OCI-LY3 (cell line): ENCODE measurements around the gene RELT.

ENCODE experiments used
- H2AFZ ChIP-seq: fragments of 200-600, 300-600 bp; shearing (Covaris generic); 2 replicates; pipeline ENCODE4 v1.6.0; 2014; ENCODE audit warnings: antibody characterized with exemption, low read depth, low read length
- H3K27ac ChIP-seq: fragments of 200-600, 300-600 bp; sonication (generic); 2 replicates; pipeline ENCODE4 v1.5.1; 2014; ENCODE audit warnings: mild to moderate bottlenecking, low read length, moderate library complexity, mixed read lengths
- H3K27me3 ChIP-seq: fragments of 200-600, 300-600 bp; sonication (generic); 2 replicates; pipeline ENCODE4 v1.6.1; 2014; ENCODE audit warnings: low read depth, low read length, mixed read lengths
- H3K36me3 ChIP-seq: fragments of 200-600, 300-600 bp; sonication (generic); replicated peaks from 2 replicates; pipeline ENCODE3; 2014; ENCODE audit warnings: low read depth, low read length, mixed read lengths
- H3K4me1 ChIP-seq: fragments of 300-600, 200-600 bp; sonication (generic); 2 replicates; pipeline ENCODE4 v1.6.1; 2014; ENCODE audit warnings: low read length, mixed read lengths
- H3K4me2 ChIP-seq: fragments of 200-600, 300-600 bp; sonication (generic); 2 replicates; pipeline ENCODE4 v1.6.1; 2014; ENCODE audit warnings: low read length, mixed read lengths
- H3K4me3 ChIP-seq: fragments of 300-600, 200-600 bp; sonication (generic); 2 replicates; pipeline ENCODE4 v1.5.1; 2014; ENCODE audit warnings: antibody characterized with exemption, mild to moderate bottlenecking, low read length, moderate library complexity
- H3K79me2 ChIP-seq: fragments of 300-600, 200-600 bp; shearing (Covaris generic); 2 replicates; pipeline ENCODE4 v1.6.1; 2014; ENCODE audit warnings: mild to moderate bottlenecking, low read length, mixed read lengths
- H3K9ac ChIP-seq: fragments of 300-600, 200-600 bp; shearing (Covaris generic); 2 replicates; pipeline ENCODE4 v1.6.0; 2014; ENCODE audit warnings: mild to moderate bottlenecking, low read length, moderate library complexity
- H3K9me3 ChIP-seq: fragments of 200-600, 300-600 bp; shearing (Covaris generic); 2 replicates; pipeline ENCODE4 v1.6.1; 2014; ENCODE audit warnings: low read length, mixed read lengths; ENCODE audit not compliant: insufficient read depth
- H4K20me1 ChIP-seq: fragments of 200-600, 300-600 bp; sonication (generic); 2 replicates; pipeline ENCODE4 v1.6.1; 2016; ENCODE audit warnings: low read length, mixed read lengths; ENCODE audit not compliant: insufficient read depth
- EZH2phosphoT487 ChIP-seq: fragments of 200-600 bp; shearing (Covaris generic); IDR thresholded peaks from 2 replicates; pipeline ENCODE4 v1.6.1; 2018; ENCODE audit warnings: antibody characterized with exemption, mixed run types, low read depth
- TF ChIP-seq, protein P1 (sequence below): fragments of 200-600, 300-600 bp; sonication (generic); IDR thresholded peaks from 2 replicates; pipeline ENCODE4 v1.5.1; 2014; ENCODE audit warnings: antibody characterized with exemption, low read length, low read depth

Gene RELT

GRCh38 chr11:73401924-73402833 is 26.0 kb downstream of the RELT start:
- Histone ChIP-seq H3K4me2 (no peak overlapping the region), H3K36me3 (peaks cover 18% of the 10 kb centered on the region), H3K9me3 (no peaks in the 10 kb centered on the region), H3K9ac (no peak overlapping the region), H3K4me1 (peaks cover 6% of the 10 kb centered on the region), H3K27me3 (no peaks in the 10 kb centered on the region), H3K79me2 (no peaks in the 10 kb centered on the region), H2AFZ (no peak overlapping the region), H3K4me3 (no peak overlapping the region), H4K20me1 (no peaks in the 10 kb centered on the region), H3K27ac (no peak overlapping the region)
- TF ChIP-seq EZH2phosphoT487: no peak
- TF ChIP-seq, protein P1, sequence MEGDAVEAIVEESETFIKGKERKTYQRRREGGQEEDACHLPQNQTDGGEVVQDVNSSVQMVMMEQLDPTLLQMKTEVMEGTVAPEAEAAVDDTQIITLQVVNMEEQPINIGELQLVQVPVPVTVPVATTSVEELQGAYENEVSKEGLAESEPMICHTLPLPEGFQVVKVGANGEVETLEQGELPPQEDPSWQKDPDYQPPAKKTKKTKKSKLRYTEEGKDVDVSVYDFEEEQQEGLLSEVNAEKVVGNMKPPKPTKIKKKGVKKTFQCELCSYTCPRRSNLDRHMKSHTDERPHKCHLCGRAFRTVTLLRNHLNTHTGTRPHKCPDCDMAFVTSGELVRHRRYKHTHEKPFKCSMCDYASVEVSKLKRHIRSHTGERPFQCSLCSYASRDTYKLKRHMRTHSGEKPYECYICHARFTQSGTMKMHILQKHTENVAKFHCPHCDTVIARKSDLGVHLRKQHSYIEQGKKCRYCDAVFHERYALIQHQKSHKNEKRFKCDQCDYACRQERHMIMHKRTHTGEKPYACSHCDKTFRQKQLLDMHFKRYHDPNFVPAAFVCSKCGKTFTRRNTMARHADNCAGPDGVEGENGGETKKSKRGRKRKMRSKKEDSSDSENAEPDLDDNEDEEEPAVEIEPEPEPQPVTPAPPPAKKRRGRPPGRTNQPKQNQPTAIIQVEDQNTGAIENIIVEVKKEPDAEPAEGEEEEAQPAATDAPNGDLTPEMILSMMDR: no peak

GRCh38 chr11:73402834-73403185 is 26.6 kb downstream of the RELT start:
- H3K9ac ChIP-seq: no peak overlapping the region
- H3K4me1 ChIP-seq: peaks cover 6% of the 10 kb centered on the region
- H3K27ac ChIP-seq: no peak overlapping the region
- no peaks in the 10 kb centered on the region for H3K9me3 ChIP-seq
- no peak overlapping the region for H3K4me2 ChIP-seq
- no peaks in the 10 kb centered on the region for H3K27me3 ChIP-seq
- TF ChIP-seq, protein P1: peak; percentile 56
- TF ChIP-seq EZH2phosphoT487: no peak
- H2AFZ ChIP-seq: no peak overlapping the region
- no peak overlapping the region for H3K4me3 ChIP-seq
- H4K20me1 ChIP-seq: no peaks in the 10 kb centered on the region
- H3K36me3 ChIP-seq: peaks cover 16% of the 10 kb centered on the region
- no peaks in the 10 kb centered on the region for H3K79me2 ChIP-seq

DNA sequence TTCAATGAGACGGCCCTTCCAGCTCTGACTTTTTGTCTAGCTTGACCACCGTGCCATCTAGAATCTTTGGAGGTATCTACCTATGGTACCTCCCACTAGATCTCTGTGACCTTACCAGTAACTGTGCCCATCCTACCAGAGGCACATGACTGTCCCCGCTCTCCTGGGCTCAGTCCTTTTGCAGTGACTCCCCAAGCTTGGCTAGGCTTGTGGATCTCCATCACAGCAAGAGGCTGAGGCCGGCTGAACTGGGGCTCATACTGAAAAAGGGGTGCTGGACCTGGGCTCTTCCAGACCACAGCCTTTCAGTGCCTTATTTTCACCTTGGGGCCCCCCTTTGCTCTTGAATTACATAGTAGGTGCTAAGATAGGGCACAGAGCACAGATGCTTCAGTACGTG is 27.3 kb downstream of the RELT start:
- Histone ChIP-seq H3K79me2 (no peaks in the 10 kb centered on the region), H3K4me2 (no peak overlapping the region), H2AFZ (no peak overlapping the region), H3K9me3 (no peaks in the 10 kb centered on the region), H3K9ac (no peak overlapping the region), H3K4me1 (peaks cover 6% of the 10 kb centered on the region), H3K27me3 (no peaks in the 10 kb centered on the region), H3K4me3 (no peak overlapping the region), H3K36me3 (peaks cover 17% of the 10 kb centered on the region), H3K27ac (no peak overlapping the region), H4K20me1 (no peaks in the 10 kb centered on the region)
- TF ChIP-seq, protein P1: no peak
- no peak for TF ChIP-seq EZH2phosphoT487

DNA sequence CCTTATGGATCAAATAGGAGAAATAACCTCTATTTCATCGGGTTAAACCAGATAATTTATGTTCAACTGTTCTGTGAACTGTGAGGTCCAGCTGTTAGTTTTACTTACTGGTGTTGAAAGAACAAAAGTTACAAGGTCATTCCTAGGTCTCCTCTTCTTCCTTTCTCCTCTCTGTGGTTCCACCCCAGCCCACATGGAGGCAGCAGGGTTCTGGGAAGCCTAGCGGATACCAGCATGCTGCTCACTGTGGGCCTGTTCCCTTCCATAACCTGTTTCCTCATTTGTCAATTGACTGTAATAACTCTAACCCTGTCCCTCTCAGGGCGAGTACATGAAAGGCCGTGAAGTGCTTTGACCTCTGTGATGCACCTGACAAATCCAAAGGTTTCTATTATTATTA is 27.8 kb downstream of the RELT start:
- no peak overlapping the region for H2AFZ ChIP-seq
- TF ChIP-seq EZH2phosphoT487: no peak
- TF ChIP-seq, protein P1: 0 out of 2 replicates have a peak, but pooled peaks have one; percentile 7
- no peaks in the 10 kb centered on the region for H4K20me1 ChIP-seq
- H3K4me2 ChIP-seq: no peak overlapping the region
- no peak overlapping the region for H3K27ac ChIP-seq
- no peaks in the 10 kb centered on the region for H3K9me3 ChIP-seq
- H3K79me2 ChIP-seq: no peaks in the 10 kb centered on the region
- H3K36me3 ChIP-seq: peaks cover 17% of the 10 kb centered on the region
- H3K4me3 ChIP-seq: no peak overlapping the region
- H3K9ac ChIP-seq: no peak overlapping the region
- H3K4me1 ChIP-seq: peaks cover 6% of the 10 kb centered on the region
- H3K27me3 ChIP-seq: no peaks in the 10 kb centered on the region
